H1 (cell line): ENCODE data around the gene RBM26. TPM values are rescaled to one million over a fixed set of nuclear protein-coding genes. Genes with fewer than 3 reads are reported as not detected.

Experiments
- CTCF ChIA-PET: fragments of 300-600 bp; sonication (Branson Sonifier 250); formaldehyde crosslinking; loops from one replicate; lab custom pipeline; 2021; ENCODE audit not compliant: partially characterized antibody; lab: Charles Lee
- POLR2A ChIA-PET: fragments of 300-600 bp; sonication (Branson Sonifier 250); formaldehyde crosslinking; loops from one replicate; lab custom pipeline; 2021; ENCODE audit warnings: inconsistent platforms; ENCODE audit not compliant: partially characterized antibody; lab: Charles Lee
- DNase-seq, 2 experiments: peaks; one replicate each; pipeline versions ENCODE4 v3.0.0 to v3.0.0-alpha.2; 2010 to 2022; ENCODE audit warnings: low spot score in 2 of 2, low read depth in 1 of 2, mixed read lengths in 1 of 2
- FAIRE-seq: peaks from 2 replicates; lab custom pipeline; 2011; peaks lifted over from hg19 to GRCh38; lab: Jason Lieb, UNC
- H2AFZ ChIP-seq: 2 replicates; pipeline ENCODE4 v1.8.1; 2012; ENCODE audit warnings: low read length, inconsistent platforms
- H2AK5ac ChIP-seq: 2 replicates; pipeline ENCODE4 v1.6.1; 2013; ENCODE audit warnings: low read depth, low read length
- H2BK120ac ChIP-seq: replicated peaks from 2 replicates; pipeline ENCODE3; 2013; ENCODE audit warnings: low read depth, low read length, inconsistent platforms
- H2BK12ac ChIP-seq: 2 replicates; pipeline ENCODE4 v1.6.1; 2013; ENCODE audit warnings: low read depth, low read length
- H2BK15ac ChIP-seq: 2 replicates; pipeline ENCODE4 v1.6.1; 2013; ENCODE audit warnings: low read length
- H2BK20ac ChIP-seq: 2 replicates; pipeline ENCODE4 v1.6.1; 2013; ENCODE audit warnings: low read length
- H2BK5ac ChIP-seq: 2 replicates; pipeline ENCODE4 v1.6.1; 2013; ENCODE audit warnings: low read depth, low read length
- H3K14ac ChIP-seq: 2 replicates; pipeline ENCODE4 v1.6.1; 2013; ENCODE audit warnings: inconsistent platforms; ENCODE audit not compliant: insufficient read length
- H3K18ac ChIP-seq: 2 replicates; pipeline ENCODE4 v1.6.1; 2013; ENCODE audit warnings: low read length; ENCODE audit errors: extremely low read depth
- H3K23ac ChIP-seq: 2 replicates; pipeline ENCODE4 v1.6.1; 2013; ENCODE audit warnings: inconsistent platforms; ENCODE audit not compliant: insufficient read length
- H3K23me2 ChIP-seq: 2 replicates; pipeline ENCODE4 v1.6.1; 2013; ENCODE audit warnings: low read depth, low read length
- H3K27ac ChIP-seq: 2 replicates; pipeline ENCODE4 v1.6.1; 2011; ENCODE audit warnings: low read depth, low read length, inconsistent platforms
- H3K27me3 ChIP-seq, 4 experiments: replicated peaks in 1 of 4; 1 replicate in 1 of 4; 2 replicates in 3 of 4; pipeline versions ENCODE4 v1.6.1 to v1.8.1; 2011 to 2013; ENCODE audit warnings: low read length in 3 of 4, mild to moderate bottlenecking in 3 of 4, inconsistent platforms in 2 of 4, mixed read lengths in 2 of 4, moderate library complexity in 1 of 4; ENCODE audit not compliant: control insufficient read depth in 3 of 4, insufficient read depth in 3 of 4; ENCODE audit errors: extremely low read depth in 1 of 4
- H3K36me3 ChIP-seq, 4 experiments: 2 replicates each; pipeline versions ENCODE4 v1.6.1 to v1.8.1; 2011 to 2013; ENCODE audit warnings: mild to moderate bottlenecking in 4 of 4, low read length in 3 of 4, moderate library complexity in 2 of 4, control low read depth in 1 of 4, inconsistent platforms in 1 of 4; ENCODE audit not compliant: insufficient read depth in 4 of 4, control insufficient read depth in 2 of 4
- H3K4ac ChIP-seq: replicated peaks from 2 replicates; pipeline ENCODE3; 2013; ENCODE audit warnings: low read length, low read depth, mixed read lengths, inconsistent platforms; ENCODE audit not compliant: insufficient read length
- H3K4me1 ChIP-seq, 4 experiments: replicated peaks in 1 of 4; 1 replicate in 1 of 4; 2 replicates in 3 of 4; pipeline versions ENCODE4 v1.6.1 to v1.8.1; 2011 to 2013; ENCODE audit warnings: low read length in 3 of 4, inconsistent platforms in 2 of 4, mixed read lengths in 1 of 4; ENCODE audit not compliant: insufficient read depth in 4 of 4, control insufficient read depth in 3 of 4
- H3K4me2 ChIP-seq, 2 experiments: 2 replicates each; pipeline versions ENCODE4 v1.6.1 to v1.8.1; 2011 to 2013; ENCODE audit warnings: low read depth in 2 of 2, low read length in 2 of 2, control low read depth in 1 of 2, inconsistent platforms in 1 of 2, mild to moderate bottlenecking in 1 of 2; ENCODE audit not compliant: insufficient read depth in 1 of 2
- H3K4me3 ChIP-seq, 4 experiments: fragments of 200-600, 300-600 bp in 1 of 4; sonication (generic), shearing (Covaris generic), sonication (Bioruptor Twin) in 1 of 4; 2 replicates each; pipeline versions ENCODE4 v1.5.1 to v1.8.1; 2011 to 2016; ENCODE audit warnings: low read length in 4 of 4, low read depth in 3 of 4, control low read depth in 2 of 4, inconsistent platforms in 2 of 4, mild to moderate bottlenecking in 2 of 4, mixed read lengths in 1 of 4, moderate library complexity in 1 of 4; ENCODE audit not compliant: insufficient read depth in 2 of 4; ENCODE audit errors: extremely low read depth in 1 of 4
- H3K56ac ChIP-seq: replicated peaks from 2 replicates; pipeline ENCODE3; 2013; ENCODE audit warnings: low read depth, mild to moderate bottlenecking, mixed read lengths, low read length, inconsistent platforms; ENCODE audit not compliant: insufficient read length
- H3K79me1 ChIP-seq: 2 replicates; pipeline ENCODE4 v1.6.1; 2013; ENCODE audit warnings: low read depth, low read length, control low read depth
- H3K79me2 ChIP-seq, 2 experiments: 2 replicates each; pipeline versions ENCODE4 v1.6.1 to v1.8.1; 2012 to 2013; ENCODE audit warnings: low read length in 2 of 2, mild to moderate bottlenecking in 2 of 2, inconsistent platforms in 1 of 2; ENCODE audit not compliant: insufficient read depth in 2 of 2, control insufficient read depth in 1 of 2
- H3K9ac ChIP-seq, 4 experiments: replicated peaks in 1 of 4; 1 replicate in 1 of 4; 2 replicates in 3 of 4; pipeline versions ENCODE4 v1.6.1 to v1.8.1; 2011 to 2013; ENCODE audit warnings: low read depth in 3 of 4, low read length in 3 of 4, control low read depth in 2 of 4, mild to moderate bottlenecking in 2 of 4, moderate library complexity in 2 of 4, inconsistent platforms in 1 of 4; ENCODE audit errors: extremely low read depth in 1 of 4
- H3K9me3 ChIP-seq, 2 experiments: 2 replicates each; pipeline versions ENCODE4 v1.6.1 to v1.8.1; 2012 to 2013; ENCODE audit warnings: mild to moderate bottlenecking in 2 of 2, moderate library complexity in 2 of 2, control low read depth in 1 of 2, inconsistent platforms in 1 of 2, low read depth in 1 of 2, low read length in 1 of 2, mixed read lengths in 1 of 2; ENCODE audit not compliant: insufficient read depth in 2 of 2
- H4K20me1 ChIP-seq, 2 experiments: replicated peaks in 1 of 2; 2 replicates each; pipeline versions ENCODE3 to v1.8.1; 2011 to 2013; ENCODE audit warnings: inconsistent platforms in 2 of 2, low read length in 2 of 2, mild to moderate bottlenecking in 1 of 2; ENCODE audit not compliant: insufficient read depth in 2 of 2, control insufficient read depth in 1 of 2
- H4K5ac ChIP-seq: 2 replicates; pipeline ENCODE4 v1.6.1; 2013; ENCODE audit warnings: low read length, low read depth, mixed read lengths, inconsistent platforms; ENCODE audit not compliant: insufficient read length
- H4K8ac ChIP-seq: 2 replicates; pipeline ENCODE4 v1.8.0; 2013; ENCODE audit warnings: mild to moderate bottlenecking, moderate library complexity, low read length, inconsistent platforms; ENCODE audit not compliant: insufficient read depth; ENCODE audit errors: extremely low read depth
- H4K91ac ChIP-seq: replicated peaks from 2 replicates; pipeline ENCODE3; 2013; ENCODE audit warnings: low read length, mixed read lengths, inconsistent platforms; ENCODE audit not compliant: insufficient read length
- CTBP2 ChIP-seq: IDR thresholded peaks from 2 replicates; pipeline ENCODE4 v1.7.0; 2011; ENCODE audit warnings: borderline replicate concordance, mild to moderate bottlenecking, moderate library complexity, mixed read lengths, low read length; ENCODE audit not compliant: insufficient read depth, insufficient read length
- JUN ChIP-seq: IDR thresholded peaks from 2 replicates; pipeline ENCODE4 v1.6.1; 2011; ENCODE audit warnings: low read depth, mild to moderate bottlenecking, improper control_type of control experiment, low read length
- RAD21 ChIP-seq, 2 experiments: IDR thresholded peaks in 1 of 2; conservative IDR thresholded peaks in 1 of 2; 2 replicates each; pipeline ENCODE4 v1.6.1; 2011; ENCODE audit warnings: low read depth in 2 of 2, low read length in 2 of 2, improper control_type of control experiment in 1 of 2, inconsistent platforms in 1 of 2, mild to moderate bottlenecking in 1 of 2, moderate library complexity in 1 of 2
- RXRA ChIP-seq: IDR thresholded peaks from 2 replicates; pipeline ENCODE4 v1.6.1; 2011; ENCODE audit warnings: low read depth, mild to moderate bottlenecking, low read length, moderate library complexity; ENCODE audit not compliant: insufficient read depth
- SIX5 ChIP-seq: IDR thresholded peaks from 2 replicates; pipeline ENCODE4 v1.6.1; 2011; ENCODE audit warnings: mild to moderate bottlenecking, low read depth, low read length
- SP2 ChIP-seq: IDR thresholded peaks from 2 replicates; pipeline ENCODE4 v1.6.1; 2012; ENCODE audit warnings: mild to moderate bottlenecking, low read length, inconsistent platforms
- TEAD4 ChIP-seq: IDR thresholded peaks from 2 replicates; pipeline ENCODE4 v1.6.1; 2012; ENCODE audit warnings: low read depth, low read length, inconsistent platforms, mixed read lengths
- ZNF274 ChIP-seq: IDR thresholded peaks from 2 replicates; pipeline ENCODE4 v1.7.0; 2012; ENCODE audit warnings: low read length, borderline replicate concordance; ENCODE audit errors: extremely low read depth
- WGBS, 2 experiments: shearing (Covaris generic) in 1 of 2; methylation state at CpG; one replicate each; pipeline versions ENCODE4 v1.1.6 to v1.1.7; 2013 to 2015; ENCODE audit warnings: low lambda C conversion rate in 2 of 2, mixed read lengths in 2 of 2, inconsistent platforms in 1 of 2, low coverage in 1 of 2, missing lambda C conversion rate in 1 of 2; ENCODE audit not compliant: insufficient replicate concordance in 2 of 2, insufficient coverage in 1 of 2, insufficient read length in 1 of 2; ENCODE audit errors: extremely low coverage in 1 of 2, missing lambda C conversion rate in 1 of 2; 5-methylcytosine and 5-hydroxymethylcytosine counted together
- polyA plus RNA-seq, 7 experiments: library from polyadenylated mRNA; depleted of rRNA in 3 of 7; stranded (reverse) in 5 of 7; unstranded in 2 of 7; fragments of >200 nt in 5 of 7; fragments of 200-250 nt in 2 of 7; gene quantifications; 1 replicate in 5 of 7; 2 replicates in 1 of 7; 4 replicates in 1 of 7; pipeline versions ENCODE4 v1.2.1 to v1.2.3, GENCODE V29; 2011 to 2013; ENCODE audit warnings: missing spikeins in 2 of 7, mixed read lengths in 2 of 7
- total RNA-seq: library from RNA; stranded (reverse); fragmentation: NEBNext Ultra II Directional; extraction: Animal tissue kit (Norgen Biotek cat#: 25700); gene quantifications from 2 replicates; pipeline ENCODE4 v1.2.1, GENCODE V29; 2021
- TF ChIP-seq, protein P1 (sequence below): IDR thresholded peaks from 2 replicates; pipeline ENCODE4 v1.6.1; 2012; ENCODE audit warnings: inconsistent platforms

The RBM26 gene
- total and polyA plus RNA-seq, 2 of the 8 experiments (the other 6 are each of a cell fraction or from before 2014, with no cell fraction given) = 20.3 to 65.5 TPM

DNA sequence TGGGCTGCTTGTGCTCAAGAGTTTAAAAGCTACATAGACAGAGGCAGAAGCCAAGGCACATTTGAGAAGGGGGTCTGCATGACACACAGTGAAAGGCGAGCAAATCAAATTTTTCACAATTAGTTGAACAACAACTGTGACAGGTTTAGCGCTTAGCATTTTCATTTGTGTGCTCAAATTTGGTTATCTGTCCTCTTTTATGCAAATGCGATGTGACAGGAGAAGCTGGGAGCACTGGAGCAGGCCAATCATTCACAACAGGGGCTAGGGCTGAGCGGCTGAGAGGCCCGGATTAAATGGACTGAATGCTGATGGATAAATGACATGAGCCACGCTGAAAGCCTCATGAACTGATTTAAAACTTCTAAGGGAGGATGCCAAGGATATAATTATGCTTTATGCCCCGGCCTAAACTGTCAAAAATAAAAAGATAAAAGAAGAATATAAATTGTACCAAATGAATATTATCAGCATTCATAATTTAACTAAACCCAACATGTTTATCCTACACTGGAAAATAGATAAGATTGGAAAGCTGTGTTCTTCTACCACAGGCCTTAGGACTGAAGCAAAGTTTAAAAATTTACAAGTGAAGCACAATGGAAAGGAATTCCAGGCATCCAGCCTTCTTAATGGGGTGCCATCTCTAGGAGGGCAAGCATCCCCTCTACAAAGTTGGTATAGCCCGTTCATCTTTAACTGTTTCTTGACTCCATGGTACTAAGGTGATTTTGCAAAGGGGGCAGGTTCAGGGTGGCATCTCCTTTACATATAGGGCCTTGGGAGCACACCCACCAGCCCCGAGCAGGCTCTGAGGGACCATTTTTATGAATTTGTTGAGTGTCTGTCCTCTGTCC lies 117.9 kb downstream of the RBM26 start:
- Histone ChIP-seq H3K27me3 (no peaks in the 10 kb centered on the region), H3K18ac (peak overlapping the region; percentile 2), H3K23me2 (no peaks in the 10 kb centered on the region), H3K27ac (peak overlapping the region; percentile 5; the same call in 1 of the 2 replicates), H2BK15ac (no peak overlapping the region), H2AK5ac (no peak overlapping the region), H3K4me1 (peaks cover 0 to 14% (median 7%) of the 10 kb centered on the region in 4 experiments; a peak in 4 of 7 replicates), H2BK5ac (peak overlapping the region; percentile 28; the same call in 1 of the 2 replicates), H2BK120ac (peak overlapping the region; percentile 80), H3K4me3 (peak overlapping the region in 1 of 4 experiments; percentile 30; a peak in 1 of 8 replicates), H2AFZ (no peak overlapping the region), H4K91ac (peak overlapping the region; percentile 54), H3K9ac (no peak overlapping the region), H3K56ac (no peak overlapping the region), H4K5ac (peak overlapping the region; percentile 91), H3K79me2 (no peaks in the 10 kb centered on the region), H3K23ac (no peak overlapping the region), H4K8ac (no peak overlapping the region), H2BK20ac (peak overlapping the region; percentile 0; the same call in 1 of the 2 replicates), H3K79me1 (no peaks in the 10 kb centered on the region), H4K20me1 (no peaks in the 10 kb centered on the region), H3K9me3 (no peaks in the 10 kb centered on the region), H3K14ac (no peak overlapping the region), H3K4ac (no peak overlapping the region), H3K36me3 (no peaks in the 10 kb centered on the region), H2BK12ac (peak overlapping the region; percentile 5), H3K4me2 (peak overlapping the region; percentile 26 to 55; a peak in 3 of 4 replicates)
- ChIA-PET CTCF (no interaction called here), POLR2A (interaction anchor here (0.9 to 1.5 kb wide), 4 partner anchors 9 to 62 kb away, joined by 3 to 4 read pairs (median 4); no protein-coding TSS in a partner anchor)
- no peak for DNase-seq
- peak; percentile 96 for FAIRE-seq
- WGBS, 2 experiments = 24% methylated on average over 9 of the region's 9 CpGs; no CpG with 5 or more reads in 1 of the 2 experiments
- 0 out of 2 replicates have a peak, but pooled peaks have one; percentile 9 for TF ChIP-seq SIX5
- no peak for TF ChIP-seq JUN
- TF ChIP-seq ZNF274 = no peak
- TF ChIP-seq TEAD4 = peak; percentile 99
- TF ChIP-seq SP2 = no peak
- TF ChIP-seq CTBP2 = no peak
- TF ChIP-seq, protein P1, sequence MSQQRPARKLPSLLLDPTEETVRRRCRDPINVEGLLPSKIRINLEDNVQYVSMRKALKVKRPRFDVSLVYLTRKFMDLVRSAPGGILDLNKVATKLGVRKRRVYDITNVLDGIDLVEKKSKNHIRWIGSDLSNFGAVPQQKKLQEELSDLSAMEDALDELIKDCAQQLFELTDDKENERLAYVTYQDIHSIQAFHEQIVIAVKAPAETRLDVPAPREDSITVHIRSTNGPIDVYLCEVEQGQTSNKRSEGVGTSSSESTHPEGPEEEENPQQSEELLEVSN = no peak
- TF ChIP-seq RAD21 (IDR thresholded peaks at IDR 0.05 in 1 of 2, conservative IDR thresholded peaks at IDR 0.05 in 1 of 2; ENCODE audit: low read depth in 2 of 2, low read length in 2 of 2) = 0 out of 4 replicates have a peak, but pooled peaks have one; percentile 5 to 11
- TF ChIP-seq RXRA = no peak
